HG03342 (cell line): Measurements from ENCODE around the gene RTN4RL1.
"Not testable (repeated sequence)": the region's sequence is repeated elsewhere in the genome, so short reads cannot be mapped to it uniquely, and the experiment has no call there.

Experiments
- ATAC-seq: cut with Tn5 transposase; IDR thresholded peaks from one replicate; pipeline ENCODE4 v1.9.1; 2021; ENCODE audit warnings: mild to moderate bottlenecking, moderate library complexity; ENCODE audit not compliant: unreplicated experiment

RTN4RL1 gene

GRCh38 chr17:2004435-2004952, 20.6 kb downstream of the RTN4RL1 start:
- ATAC-seq: no peak

GRCh38 chr17:2003525-2003924, 21.6 kb downstream of the RTN4RL1 start:
- ATAC-seq: no peak

- ATAC-seq: no peak
These were observed 22.3 kb downstream of the RTN4RL1 start for GRCh38 chr17:2002767-2003329.

GRCh38 chr17:1999557-2000251, 25.4 kb downstream of the RTN4RL1 start:
- ATAC-seq: no peak

- ATAC-seq: no peak
These were observed 27.0 kb downstream of the RTN4RL1 start for GRCh38 chr17:1997927-1998742.

- ATAC-seq: no peak
These were observed 27.7 kb downstream of the RTN4RL1 start for GRCh38 chr17:1997289-1997926.

GRCh38 chr17:1996800-1997288, 28.3 kb downstream of the RTN4RL1 start:
- ATAC-seq: no peak

- no peak for ATAC-seq
These were observed 29.0 kb downstream of the RTN4RL1 start for GRCh38 chr17:1995907-1996799.

GRCh38 chr17:1995321-1995892, 29.7 kb downstream of the RTN4RL1 start:
- ATAC-seq: no peak

- no peak for ATAC-seq
These were observed 30.4 kb downstream of the RTN4RL1 start for GRCh38 chr17:1994707-1995106.

GRCh38 chr17:1992541-1992940, 32.6 kb downstream of the RTN4RL1 start:
- ATAC-seq: no peak

- no peak for ATAC-seq
These were observed 36.0 kb downstream of the RTN4RL1 start for GRCh38 chr17:1989135-1989534.

- no peak for ATAC-seq
These were observed 38.2 kb downstream of the RTN4RL1 start for GRCh38 chr17:1986783-1987451.

GRCh38 chr17:1985686-1986085, 39.4 kb downstream of the RTN4RL1 start:
- no peak for ATAC-seq

GRCh38 chr17:1985093-1985492, 40.0 kb downstream of the RTN4RL1 start:
- no peak for ATAC-seq

- not testable (repeated sequence) for ATAC-seq
These were observed 42.3 kb downstream of the RTN4RL1 start for GRCh38 chr17:1982793-1983366.

- no peak for ATAC-seq
These were observed 44.4 kb downstream of the RTN4RL1 start for GRCh38 chr17:1980665-1981250.

- no peak for ATAC-seq
These were observed 45.8 kb downstream of the RTN4RL1 start for GRCh38 chr17:1979182-1979985.
